Uterus (tissue), 4 donors: ENCODE data around the gene OPCML. TPM values are rescaled to one million over a fixed set of nuclear protein-coding genes. Genes with fewer than 3 reads are reported as not detected.

Experiments
- DNase-seq, 2 donors: peaks; one replicate each; pipeline ENCODE4 v3.0.0-alpha.2; 2019 to 2020
- H3K27ac ChIP-seq, 2 donors: fragments of 200-600 bp; sonication (generic); 1 replicate in 1 of 2; 2 replicates in 1 of 2; pipeline ENCODE4 v1.5.1; 2016 to 2018
- H3K27me3 ChIP-seq, 2 donors: fragments of 200-600 bp; sonication (generic); one replicate each; pipeline ENCODE4 v1.5.1; 2018 to 2019; ENCODE audit warnings: control low read depth in 1 of 2
- H3K36me3 ChIP-seq, 2 donors: fragments of 200-600 bp; sonication (generic); one replicate each; pipeline ENCODE4 v1.5.1; 2019; ENCODE audit warnings: control low read depth in 1 of 2
- H3K4me1 ChIP-seq, 2 donors: fragments of 200-600 bp; sonication (generic); one replicate each; pipeline ENCODE4 v1.5.1; 2018 to 2019; ENCODE audit warnings: control low read depth in 1 of 2
- H3K4me3 ChIP-seq, 2 donors: fragments of 200-600 bp; sonication (generic); 1 replicate in 1 of 2; 2 replicates in 1 of 2; pipeline ENCODE4 v1.5.1; 2018 to 2019; ENCODE audit warnings: mild to moderate bottlenecking in 1 of 2
- H3K9me3 ChIP-seq, 2 donors: fragments of 200-600 bp; sonication (generic); one replicate each; pipeline ENCODE4 v1.5.1; 2019; ENCODE audit warnings: control low read depth in 1 of 2
- CTCF ChIP-seq, 4 experiments: fragments of 200-600 bp in 2 of 4; fragments of 450-650 bp in 2 of 4; sonication (generic) in 2 of 4; IDR thresholded peaks; one replicate each; pipeline ENCODE4 v1.5.1; 2016 to 2019; ENCODE audit warnings: antibody characterized with exemption in 4 of 4, mild to moderate bottlenecking in 2 of 4, moderate library complexity in 1 of 4
- POLR2A ChIP-seq, 2 donors: fragments of 450-650 bp; IDR thresholded peaks; one replicate each; pipeline ENCODE4 v1.6.1; 2016; ENCODE audit warnings: antibody characterized with exemption in 2 of 2, mild to moderate bottlenecking in 1 of 2, moderate library complexity in 1 of 2
- intact Hi-C: fragments of 100-400 bp; cut with DNase I; formaldehyde crosslinking; loops from one replicate; pipeline ENCODE4 v1.15.1; 2023; ENCODE audit warnings: low total_unique reads
- total RNA-seq, 4 donors: library from RNA; depleted of rRNA in 3 of 4; stranded (reverse); fragments of >200 nt in 3 of 4; gene quantifications; one replicate each; pipeline versions ENCODE4 v1.1.0 to v1.2.4, GENCODE V29; 2014 to 2023
- donor health status: DM: yes; HTN: yes; CAD: no.

The OPCML gene
- total RNA-seq, 4 donors from 2014 or later: under 0.01 to 3.9 (median 1.7) TPM

GRCh38 chr11:132734217-132734616, 798.1 kb downstream of the OPCML start:
- DNase-seq: no peak
- H3K27me3 ChIP-seq: no peaks in the 10 kb centered on the region
- no peaks in the 10 kb centered on the region for H3K36me3 ChIP-seq
- H3K4me3 ChIP-seq: no peak overlapping the region
- no peak for TF ChIP-seq POLR2A (IDR thresholded peaks at IDR 0.05)
- no peak for TF ChIP-seq CTCF (IDR thresholded peaks at IDR 0.05)
- intact Hi-C loops: no loop called here
- H3K9me3 ChIP-seq: no peaks in the 10 kb centered on the region
- no peaks in the 10 kb centered on the region for H3K4me1 ChIP-seq
- H3K27ac ChIP-seq: no peak overlapping the region

GRCh38 chr11:132728026-132728425, 804.3 kb downstream of the OPCML start:
- no peak overlapping the region for H3K27ac ChIP-seq
- no peaks in the 10 kb centered on the region for H3K4me1 ChIP-seq
- no peaks in the 10 kb centered on the region for H3K36me3 ChIP-seq
- H3K4me3 ChIP-seq: no peak overlapping the region
- H3K9me3 ChIP-seq: no peaks in the 10 kb centered on the region
- intact Hi-C loops: no loop called here
- no peak for DNase-seq
- TF ChIP-seq CTCF (IDR thresholded peaks at IDR 0.05) (no peak), POLR2A (IDR thresholded peaks at IDR 0.05) (no peak)
- no peaks in the 10 kb centered on the region for H3K27me3 ChIP-seq

DNA sequence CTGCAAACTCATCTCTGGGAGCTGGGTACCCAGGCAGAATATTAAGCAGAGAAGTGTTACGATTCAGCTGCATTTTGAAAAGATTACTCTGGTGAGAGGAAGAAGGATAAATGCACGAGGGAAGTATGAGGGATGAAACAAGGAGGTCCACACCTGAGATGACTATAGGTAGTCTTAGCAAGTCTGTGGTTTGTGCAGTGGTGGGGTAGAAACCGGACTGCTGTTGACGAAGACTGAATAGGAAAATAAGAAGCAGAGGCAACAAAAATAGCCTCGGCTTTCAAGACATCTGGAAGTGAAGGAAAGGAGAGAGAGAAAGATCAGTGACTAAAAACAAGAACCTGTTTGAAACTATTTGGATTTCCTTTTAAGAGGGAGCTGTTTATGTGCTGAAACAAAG, 810.8 kb downstream of the OPCML start:
- Histone ChIP-seq H3K9me3 (no peaks in the 10 kb centered on the region), H3K27me3 (no peaks in the 10 kb centered on the region), H3K27ac (no peak overlapping the region), H3K4me3 (no peak overlapping the region), H3K4me1 (no peaks in the 10 kb centered on the region), H3K36me3 (no peaks in the 10 kb centered on the region)
- TF ChIP-seq POLR2A (IDR thresholded peaks at IDR 0.05) (no peak), CTCF (IDR thresholded peaks at IDR 0.05) (no peak)
- intact Hi-C loops: no loop called here
- DNase-seq: no peak

DNA sequence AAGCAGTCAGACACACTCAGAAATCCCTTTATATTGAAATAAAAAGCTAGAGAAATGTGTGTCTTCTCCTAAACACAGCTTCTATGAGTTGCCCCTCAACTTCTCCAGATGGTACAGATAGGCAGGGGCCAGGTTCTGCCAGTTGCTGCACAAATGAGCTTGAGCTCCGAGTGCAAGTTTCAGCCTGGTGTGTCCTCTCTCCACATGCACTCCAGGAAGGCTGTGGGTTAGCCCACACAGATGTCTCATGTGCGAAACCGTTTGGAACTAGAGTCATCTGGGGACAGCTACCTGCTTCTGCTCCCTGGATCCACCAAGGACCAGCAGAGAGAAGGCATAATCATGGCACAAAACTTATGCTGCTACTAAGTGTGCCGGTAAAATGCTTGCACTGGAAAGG, 812.6 kb downstream of the OPCML start:
- TF ChIP-seq POLR2A (IDR thresholded peaks at IDR 0.05): no peak
- no peak for TF ChIP-seq CTCF (IDR thresholded peaks at IDR 0.05)

DNA sequence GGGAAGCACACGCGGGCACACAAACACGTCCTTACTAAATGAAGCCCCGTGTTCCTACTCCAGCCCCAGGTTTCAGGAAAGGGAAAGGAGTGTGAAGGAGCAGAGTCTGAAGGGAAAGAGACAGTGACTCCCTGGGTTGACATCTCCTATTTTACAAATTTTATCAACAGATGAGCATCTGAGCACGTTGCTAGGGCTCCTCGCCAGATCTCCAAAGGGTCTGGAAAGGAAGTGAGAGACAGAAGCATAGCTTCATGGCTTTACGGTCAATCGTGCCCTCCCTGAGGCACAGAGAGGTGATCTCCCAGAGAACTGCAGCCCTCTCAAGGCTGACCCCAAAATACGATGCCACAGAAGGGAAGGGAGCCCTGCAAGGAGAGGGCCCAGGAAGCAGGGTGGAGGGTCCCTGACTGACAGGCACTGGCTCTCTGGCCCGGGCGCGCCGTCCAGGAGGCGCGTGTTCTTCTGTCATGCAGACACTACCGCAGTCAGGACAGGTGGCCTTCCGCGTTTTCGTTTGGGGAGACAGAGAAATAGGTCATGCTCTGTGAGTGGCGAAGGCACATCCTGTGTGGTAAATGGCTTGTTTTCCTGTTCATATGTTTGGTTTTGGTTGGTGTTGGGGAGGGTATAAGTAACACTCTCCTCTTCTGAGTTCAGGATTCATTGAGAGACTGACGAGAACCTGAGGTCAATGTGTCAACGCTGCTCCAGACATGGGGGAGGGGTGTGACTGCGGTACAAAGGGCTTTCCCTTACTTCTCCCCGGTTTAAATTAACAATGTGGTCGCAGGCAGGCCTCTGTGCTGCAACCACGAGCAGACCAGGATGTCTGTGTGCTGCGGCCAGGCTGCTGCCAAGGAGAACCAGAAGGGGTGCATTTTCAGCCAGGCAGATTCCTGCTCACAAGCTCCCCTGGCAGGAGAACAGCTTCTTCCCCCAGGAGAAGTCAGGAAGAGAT, 813.3 kb downstream of the OPCML start:
- no peak for DNase-seq
- no peaks in the 10 kb centered on the region for H3K36me3 ChIP-seq
- no peak for TF ChIP-seq CTCF (IDR thresholded peaks at IDR 0.05)
- no peak for TF ChIP-seq POLR2A (IDR thresholded peaks at IDR 0.05)
- no peaks in the 10 kb centered on the region for H3K27me3 ChIP-seq
- intact Hi-C loops: no loop called here
- no peaks in the 10 kb centered on the region for H3K4me1 ChIP-seq
- H3K4me3 ChIP-seq: no peak overlapping the region
- H3K9me3 ChIP-seq: no peaks in the 10 kb centered on the region
- no peak overlapping the region for H3K27ac ChIP-seq

More for the DNA sequence above, 812.6 kb downstream of the OPCML start:
- Histone ChIP-seq H3K27me3 (no peaks in the 10 kb centered on the region), H3K27ac (no peak overlapping the region), H3K4me1 (no peaks in the 10 kb centered on the region), H3K9me3 (no peaks in the 10 kb centered on the region), H3K36me3 (no peaks in the 10 kb centered on the region), H3K4me3 (no peak overlapping the region)
- DNase-seq: no peak
- intact Hi-C loops: no loop called here
